ENCODE measurements around the gene ZRANB1. TPM values are rescaled to one million over a fixed set of nuclear protein-coding genes. Genes with fewer than 3 reads are reported as not detected.

The ZRANB1 gene
- total RNA-seq, 1 donor, result 22.3 TPM

GRCh38 chr10:124952123-124952522 is 10.2 kb downstream of the ZRANB1 start:
- no peak for DNase-seq (ENCODE audit: low read depth)
- no peak overlapping the region for H3K4me3 ChIP-seq (ENCODE audit: low read depth, low read length)
- TF ChIP-seq, protein P1, sequence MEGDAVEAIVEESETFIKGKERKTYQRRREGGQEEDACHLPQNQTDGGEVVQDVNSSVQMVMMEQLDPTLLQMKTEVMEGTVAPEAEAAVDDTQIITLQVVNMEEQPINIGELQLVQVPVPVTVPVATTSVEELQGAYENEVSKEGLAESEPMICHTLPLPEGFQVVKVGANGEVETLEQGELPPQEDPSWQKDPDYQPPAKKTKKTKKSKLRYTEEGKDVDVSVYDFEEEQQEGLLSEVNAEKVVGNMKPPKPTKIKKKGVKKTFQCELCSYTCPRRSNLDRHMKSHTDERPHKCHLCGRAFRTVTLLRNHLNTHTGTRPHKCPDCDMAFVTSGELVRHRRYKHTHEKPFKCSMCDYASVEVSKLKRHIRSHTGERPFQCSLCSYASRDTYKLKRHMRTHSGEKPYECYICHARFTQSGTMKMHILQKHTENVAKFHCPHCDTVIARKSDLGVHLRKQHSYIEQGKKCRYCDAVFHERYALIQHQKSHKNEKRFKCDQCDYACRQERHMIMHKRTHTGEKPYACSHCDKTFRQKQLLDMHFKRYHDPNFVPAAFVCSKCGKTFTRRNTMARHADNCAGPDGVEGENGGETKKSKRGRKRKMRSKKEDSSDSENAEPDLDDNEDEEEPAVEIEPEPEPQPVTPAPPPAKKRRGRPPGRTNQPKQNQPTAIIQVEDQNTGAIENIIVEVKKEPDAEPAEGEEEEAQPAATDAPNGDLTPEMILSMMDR (IDR thresholded peaks at IDR 0.05; ENCODE audit: insufficient read depth, low read length), result no peak

- DNase-seq (ENCODE audit: low read depth), result no peak
- TF ChIP-seq, protein P1 (IDR thresholded peaks at IDR 0.05; ENCODE audit: insufficient read depth, low read length), result no peak
- H3K4me3 ChIP-seq (ENCODE audit: low read depth, low read length), result no peak overlapping the region
These were observed 11.5 kb downstream of the ZRANB1 start for GRCh38 chr10:124953421-124953820.

DNA sequence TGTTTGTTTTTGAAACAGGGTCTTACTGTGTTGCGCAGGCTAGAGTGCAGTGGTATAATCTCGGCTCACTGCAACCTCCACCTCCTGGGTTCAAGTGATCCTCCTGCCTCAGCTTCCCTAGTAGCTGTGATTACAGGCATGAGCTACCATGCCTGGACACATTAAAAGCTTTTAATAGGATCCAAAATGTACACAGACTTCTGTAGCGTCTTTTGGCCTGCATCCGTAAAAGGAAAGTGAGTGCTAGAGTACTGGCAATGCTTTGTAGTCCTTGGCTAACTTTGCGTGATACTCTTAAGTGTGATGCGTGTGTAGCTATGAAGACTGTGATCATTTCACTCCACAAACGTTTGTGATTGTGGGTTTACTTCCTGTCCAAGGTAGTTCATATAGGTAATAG is 13.3 kb downstream of the ZRANB1 start:
- no peak overlapping the region for H3K4me3 ChIP-seq (ENCODE audit: low read depth, low read length)
- peak; percentile 46 for DNase-seq (ENCODE audit: low read depth)
- TF ChIP-seq, protein P1 (IDR thresholded peaks at IDR 0.05; ENCODE audit: insufficient read depth, low read length), result no peak

DNA sequence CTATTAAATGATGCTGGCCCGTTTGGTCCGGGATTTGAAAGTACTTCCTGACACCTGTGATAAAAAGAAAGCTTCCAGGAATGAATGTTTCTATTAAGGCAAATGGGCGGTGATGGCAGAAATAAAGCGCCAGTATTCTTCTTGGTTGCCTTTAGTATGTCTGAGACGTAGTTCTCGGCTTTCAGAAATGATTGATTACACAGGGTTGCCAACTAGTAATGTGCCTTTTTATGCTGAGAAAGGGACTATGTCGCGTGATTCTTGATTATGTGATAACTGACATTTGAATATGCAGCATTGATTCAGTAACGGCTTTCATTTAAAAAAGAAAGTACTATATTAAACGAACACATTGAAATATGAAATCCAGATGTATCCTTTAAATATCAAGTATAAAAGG is 13.9 kb downstream of the ZRANB1 start:
- H3K4me3 ChIP-seq (ENCODE audit: low read depth, low read length), result no peak overlapping the region
- no peak for DNase-seq (ENCODE audit: low read depth)

DNA sequence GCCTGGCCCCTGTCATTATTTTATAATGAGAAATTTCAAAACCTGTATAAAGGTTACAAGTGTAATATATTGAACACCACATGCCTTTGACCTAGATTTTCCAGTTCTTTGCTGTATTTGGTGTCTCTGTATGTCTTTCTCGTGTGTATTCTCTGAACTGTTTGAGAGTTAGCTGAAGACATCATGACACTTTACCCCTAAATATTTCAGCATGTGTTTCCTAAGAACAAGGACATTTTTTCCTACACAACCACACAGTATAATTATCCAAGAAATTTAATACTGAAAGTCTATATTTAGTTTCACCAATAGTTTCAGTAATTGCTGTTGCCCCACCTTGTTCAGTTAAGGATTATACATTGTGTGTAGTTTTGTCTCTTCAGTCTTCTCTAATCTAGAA is 14.8 kb downstream of the ZRANB1 start:
- TF ChIP-seq, protein P1 (IDR thresholded peaks at IDR 0.05; ENCODE audit: insufficient read depth, low read length), result no peak
- DNase-seq (ENCODE audit: low read depth), result no peak
- H3K4me3 ChIP-seq (ENCODE audit: low read depth, low read length), result no peak overlapping the region

More for the DNA sequence above, 13.9 kb downstream of the ZRANB1 start:
- TF ChIP-seq, protein P1 (IDR thresholded peaks at IDR 0.05; ENCODE audit: insufficient read depth, low read length), result no peak

- H3K4me3 ChIP-seq (ENCODE audit: low read depth, low read length), result no peak overlapping the region
- no peak for DNase-seq (ENCODE audit: low read depth)
- TF ChIP-seq, protein P1 (IDR thresholded peaks at IDR 0.05; ENCODE audit: insufficient read depth, low read length), result no peak
These were observed 15.6 kb downstream of the ZRANB1 start for GRCh38 chr10:124957404-124957947.

DNA sequence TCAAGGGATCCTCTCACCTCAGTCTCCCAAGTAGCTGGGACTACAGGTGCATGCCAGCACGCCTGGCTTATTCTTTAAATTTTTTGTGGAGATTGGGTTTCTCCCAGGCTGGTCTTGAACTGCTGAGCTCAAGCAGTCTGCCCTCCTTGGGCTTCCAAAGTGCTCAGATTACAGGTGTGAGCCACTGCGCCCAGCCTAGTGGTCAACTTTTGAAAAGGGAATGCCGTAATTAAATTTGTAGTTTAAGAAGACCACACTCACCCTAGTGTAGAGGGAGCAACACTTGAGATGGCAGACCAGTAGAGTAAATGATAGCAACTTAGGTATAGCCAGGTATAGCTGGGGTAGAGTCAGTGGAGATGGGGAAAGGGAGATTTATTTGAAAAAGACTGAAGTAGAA is 17.6 kb downstream of the ZRANB1 start:
- TF ChIP-seq, protein P1 (IDR thresholded peaks at IDR 0.05; ENCODE audit: insufficient read depth, low read length), result no peak
- no peak overlapping the region for H3K4me3 ChIP-seq (ENCODE audit: low read depth, low read length)
- no peak for DNase-seq (ENCODE audit: low read depth)

All from fibroblast of the aortic adventitia (primary cell).